Stimulated activated CD4-positive, alpha-beta T cell treated with anti-CD3 and anti-CD28 coated beads, Interleukin-1b, Interleukin-23, amount 100 ng/mL, for 1 hour (primary cell): Measurements from ENCODE around the gene MEP1A.
A peak's percentile ranks its signal among the peaks of the same experiment; 100 is the strongest.
"Not testable (repeated sequence)": the region's sequence is repeated elsewhere in the genome, so short reads cannot be mapped to it uniquely, and the experiment has no call there.

Experiments used
- DNase-seq, 2 donors: peaks; one replicate each; pipeline ENCODE4 v3.0.0-alpha.2; 2020; ENCODE audit warnings: low read depth in 2 of 2

MEP1A gene

DNA sequence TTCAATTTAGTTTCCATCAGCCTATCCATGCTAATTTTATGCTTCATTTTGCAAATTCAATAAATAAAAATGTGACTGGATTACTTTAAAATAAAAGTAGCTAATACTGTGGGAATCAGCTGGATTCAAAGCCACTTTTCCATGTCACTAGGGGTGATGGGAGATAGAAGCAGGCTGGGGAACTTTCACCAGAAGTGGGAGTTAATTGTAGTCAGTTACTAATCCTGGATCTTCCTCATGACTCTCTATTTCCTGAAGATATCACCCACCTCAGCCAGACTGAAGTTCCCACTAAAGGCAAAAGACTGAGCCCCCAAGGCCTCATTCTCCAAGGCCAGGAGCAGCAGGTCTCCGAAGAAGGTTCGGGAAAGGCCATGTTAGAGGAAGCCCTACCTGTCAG, 41.8 kb downstream of the MEP1A start:
- not testable (repeated sequence) for DNase-seq

- no peak for DNase-seq
Observed at GRCh38 chr6:46838033-46838432, 44.8 kb downstream of the MEP1A start.

GRCh38 chr6:46842252-46842846, 49.2 kb downstream of the MEP1A start:
- DNase-seq, result not testable (repeated sequence)

DNA sequence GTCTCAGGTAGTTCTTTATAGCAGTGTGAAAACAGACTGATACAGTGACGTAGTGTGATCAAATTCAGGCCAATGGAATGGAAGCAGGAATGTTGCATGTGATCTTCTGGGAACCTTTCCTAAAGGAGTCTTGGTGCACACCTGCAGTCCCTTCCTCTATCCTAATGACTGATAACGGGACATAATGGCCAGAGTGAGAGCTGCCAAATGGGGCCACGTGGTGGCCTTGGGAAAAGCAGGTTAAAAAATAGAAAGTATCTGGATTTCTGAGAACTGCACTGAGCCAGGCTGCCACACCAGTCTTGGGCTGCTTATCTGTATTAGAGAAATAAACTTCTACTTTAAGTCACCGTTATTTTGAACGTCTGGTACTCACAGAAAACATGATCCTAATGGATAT, 51.9 kb downstream of the MEP1A start:
- DNase-seq, result no peak

GRCh38 chr6:46848684-46849360, 55.6 kb downstream of the MEP1A start:
- DNase-seq, result peak in 1 of 2 donors; percentile 41

DNA sequence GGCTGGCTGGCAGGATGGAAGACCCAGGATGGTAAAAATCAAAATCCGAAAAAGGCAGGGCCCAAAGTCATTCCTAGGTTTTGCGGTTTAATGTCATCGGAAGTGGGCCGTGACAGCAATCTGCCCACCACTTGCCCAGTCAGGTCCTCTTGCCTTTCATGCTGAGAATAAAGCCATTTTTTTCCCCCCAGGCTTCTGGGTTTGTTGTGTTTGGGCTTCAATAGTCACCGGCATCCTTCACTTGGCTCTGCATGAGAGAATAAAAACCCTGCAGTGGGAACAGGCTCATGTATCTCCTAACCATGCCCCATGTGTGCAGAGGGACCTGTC, 56.1 kb downstream of the MEP1A start:
- no peak for DNase-seq

DNA sequence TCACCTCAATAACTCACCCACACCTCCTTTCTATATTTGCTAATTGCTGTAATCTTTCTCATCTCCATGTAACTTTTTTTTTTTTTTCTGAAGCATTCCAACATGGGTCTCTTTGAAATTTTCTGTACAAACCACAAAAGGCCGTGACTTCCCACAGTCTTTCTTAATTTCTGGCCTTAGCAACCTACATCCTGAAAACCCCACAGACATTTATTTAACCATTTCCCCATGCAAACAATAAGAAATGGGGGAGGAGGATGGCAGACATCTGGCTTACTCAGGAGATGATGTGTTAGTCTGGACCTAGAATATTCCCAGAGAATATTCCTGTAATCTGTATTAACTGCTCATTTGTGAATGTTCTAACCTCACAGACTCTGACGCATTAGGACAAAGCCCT, 57.6 kb downstream of the MEP1A start:
- DNase-seq, result no peak

GRCh38 chr6:46851576-46851975, 58.4 kb downstream of the MEP1A start:
- not testable (repeated sequence) for DNase-seq

- DNase-seq, result not testable (repeated sequence)
Observed at GRCh38 chr6:46855966-46856365, 62.8 kb downstream of the MEP1A start.

DNA sequence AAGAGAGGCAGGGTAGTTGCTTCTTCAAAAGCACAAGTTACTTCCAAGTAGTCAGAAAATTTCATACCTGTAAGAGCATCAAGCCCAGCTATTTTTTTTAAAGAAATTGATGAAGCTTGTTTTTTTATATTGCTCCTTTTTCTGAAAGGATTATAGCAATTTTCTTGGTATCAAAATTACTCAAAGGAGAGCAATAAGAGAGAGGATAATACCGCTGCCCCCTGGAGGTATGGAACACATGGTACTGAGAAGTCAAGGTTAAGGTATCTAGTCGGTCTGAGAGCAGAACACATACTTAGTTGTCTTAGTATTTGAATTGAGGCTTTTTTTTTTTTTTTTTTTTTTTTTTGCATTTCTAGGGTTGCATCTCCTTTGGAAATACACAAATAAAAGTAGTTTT, 69.2 kb downstream of the MEP1A start:
- DNase-seq, result no peak

DNA sequence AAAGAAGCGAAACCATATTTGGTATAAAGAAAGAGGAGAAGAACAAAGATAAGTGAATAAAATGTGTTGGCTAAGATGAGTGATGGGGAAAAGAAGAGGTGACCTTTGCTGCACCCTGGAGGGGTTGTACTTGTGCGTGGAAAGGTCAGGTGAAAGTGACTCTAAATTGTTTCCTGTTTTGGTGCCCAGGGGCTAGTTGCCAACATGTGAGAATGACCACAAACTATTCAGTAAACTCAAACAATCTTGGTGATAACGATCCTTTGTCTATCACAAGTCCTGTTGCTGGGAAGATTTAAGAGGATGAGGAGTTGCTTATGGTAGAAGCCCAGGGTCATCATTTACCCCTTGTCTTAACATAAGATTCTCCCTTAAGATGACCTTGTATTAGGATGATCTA, 70.6 kb downstream of the MEP1A start:
- DNase-seq, result no peak

DNA sequence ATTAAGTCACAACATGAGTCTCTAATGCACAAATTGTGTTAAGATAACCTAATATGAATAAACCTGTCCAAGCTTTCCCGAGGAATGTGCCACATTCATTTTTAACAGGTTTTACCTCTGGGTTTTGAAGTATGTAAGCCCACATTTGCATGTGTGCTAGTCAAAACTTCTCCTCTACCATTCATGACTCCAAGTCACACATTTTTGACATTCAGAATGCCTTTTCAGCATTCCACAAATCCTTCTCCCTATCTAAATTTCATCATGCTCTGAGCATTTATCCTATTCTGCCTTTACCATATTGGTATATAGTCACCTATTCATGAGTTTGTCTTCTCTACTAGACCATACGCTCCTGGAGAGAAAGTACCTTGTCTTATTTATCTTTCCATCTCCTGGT, 72.0 kb downstream of the MEP1A start:
- no peak for DNase-seq

- no peak for DNase-seq
Observed at GRCh38 chr6:46867411-46867810, 74.2 kb downstream of the MEP1A start.

DNA sequence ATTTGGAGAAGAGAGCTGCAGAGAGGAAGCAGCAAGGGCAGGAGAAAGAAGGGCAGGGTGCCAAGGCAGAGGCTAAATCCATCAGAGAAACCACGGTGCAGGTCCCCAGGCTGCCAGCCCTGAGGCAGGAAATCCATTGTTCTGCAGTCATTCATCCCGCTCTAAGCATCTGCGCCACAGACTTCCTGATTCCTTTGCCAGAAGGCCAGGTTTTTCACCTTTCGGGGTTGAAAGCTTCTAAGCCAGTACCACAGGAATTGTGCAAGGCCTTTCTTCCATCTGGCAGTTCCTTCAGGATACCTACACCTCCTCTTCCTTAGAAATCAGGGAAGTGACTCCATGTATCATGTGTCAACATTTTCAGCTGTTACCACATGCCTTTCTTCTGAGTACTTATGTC, 82.9 kb downstream of the MEP1A start:
- no peak for DNase-seq

GRCh38 chr6:46879003-46879402, 85.8 kb downstream of the MEP1A start:
- no peak for DNase-seq

DNA sequence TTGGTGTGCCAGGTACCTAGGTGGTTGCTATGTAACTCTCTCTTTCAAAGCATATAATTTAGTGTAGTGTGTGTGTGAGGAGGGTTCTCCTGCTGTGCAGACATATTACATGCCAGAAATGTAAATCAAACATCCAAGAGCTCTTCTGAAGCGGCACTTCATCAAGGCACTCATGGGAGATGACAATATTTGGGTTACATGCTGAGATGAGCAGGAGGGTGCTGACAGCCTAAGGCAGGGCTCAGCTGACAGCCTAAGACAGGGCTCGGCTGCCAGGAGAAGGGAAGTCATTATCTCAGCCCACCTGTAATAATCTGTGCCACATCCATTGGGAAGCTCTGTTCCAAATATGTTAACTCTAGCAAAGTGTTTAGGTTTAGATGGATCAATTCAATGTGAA, 89.5 kb downstream of the MEP1A start:
- DNase-seq, result no peak

DNA sequence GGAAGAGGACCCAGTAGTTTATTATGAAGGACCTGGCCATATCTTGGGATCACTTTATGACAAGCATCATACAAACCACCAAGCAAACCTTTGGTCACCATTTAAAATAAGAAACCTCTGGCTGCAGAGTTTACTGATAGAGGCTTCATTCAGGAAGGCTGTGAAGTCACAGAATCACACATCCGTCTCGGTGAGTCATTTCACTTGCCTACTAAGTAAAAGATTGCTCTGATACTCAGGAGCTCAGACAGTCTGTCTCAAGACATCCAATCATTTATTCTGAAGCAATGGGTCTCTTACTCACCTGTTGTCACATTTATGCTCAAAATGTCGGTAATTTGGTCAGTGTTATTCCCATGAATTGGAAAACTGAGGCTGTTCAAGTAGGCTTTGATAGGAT, 94.8 kb downstream of the MEP1A start:
- no peak for DNase-seq

- DNase-seq, result no peak
Observed at GRCh38 chr6:46888578-46888977, 95.4 kb downstream of the MEP1A start.
